MM.1S (cell line): ENCODE data around the gene TEX9.

Experiments used
- DNase-seq: peaks from one replicate; pipeline ENCODE4 v3.0.0-alpha.2; 2015
- H2AFZ ChIP-seq: fragments of 300-600 bp; sonication (generic); 2 replicates; pipeline ENCODE4 v1.6.0; 2016; ENCODE audit warnings: antibody characterized with exemption, low read length
- H3F3A ChIP-seq: fragments of 300-600 bp; sonication (generic); 2 replicates; pipeline ENCODE4 v1.6.1; 2016; ENCODE audit warnings: mild to moderate bottlenecking, antibody characterized with exemption, low read length, moderate library complexity, mixed read lengths; ENCODE audit not compliant: insufficient read depth
- H3K27ac ChIP-seq: fragments of 300-600 bp; sonication (generic); 2 replicates; pipeline ENCODE4 v1.5.1; 2016; ENCODE audit warnings: mild to moderate bottlenecking, low read length
- H3K27me3 ChIP-seq: fragments of 300-600 bp; sonication (generic); replicated peaks from 2 replicates; pipeline ENCODE4 v1.6.0; 2016; ENCODE audit warnings: low read length; ENCODE audit not compliant: insufficient read depth
- H3K36me3 ChIP-seq: fragments of 300-600 bp; sonication (generic); replicated peaks from 2 replicates; pipeline ENCODE4 v1.6.1; 2016; ENCODE audit warnings: mild to moderate bottlenecking, low read length, mixed read lengths; ENCODE audit not compliant: insufficient read depth
- H3K4me1 ChIP-seq: fragments of 300-600 bp; sonication (generic); 2 replicates; pipeline ENCODE4 v1.6.1; 2016; ENCODE audit warnings: low read length, mixed read lengths
- H3K4me2 ChIP-seq: fragments of 300-600 bp; sonication (generic); 2 replicates; pipeline ENCODE4 v1.6.0; 2016; ENCODE audit warnings: low read depth, low read length
- H3K4me3 ChIP-seq: fragments of 300-600 bp; sonication (generic); 2 replicates; pipeline ENCODE4 v1.5.1; 2016; ENCODE audit warnings: low read length, mixed read lengths
- H3K79me2 ChIP-seq: fragments of 300-600 bp; sonication (generic); 2 replicates; pipeline ENCODE4 v1.6.1; 2016; ENCODE audit warnings: mixed run types, low read length, mixed read lengths
- H3K9ac ChIP-seq: fragments of 300-600 bp; sonication (generic); 2 replicates; pipeline ENCODE4 v1.6.1; 2016; ENCODE audit warnings: low read length, mixed read lengths
- H3K9me2 ChIP-seq: fragments of 300-600 bp; sonication (generic); replicated peaks from 2 replicates; pipeline ENCODE4 v1.6.1; 2016; ENCODE audit warnings: mild to moderate bottlenecking, low read length, mixed read lengths; ENCODE audit not compliant: insufficient read depth
- H3K9me3 ChIP-seq: fragments of 300-600 bp; sonication (generic); replicated peaks from 2 replicates; pipeline ENCODE4 v1.6.1; 2016; ENCODE audit warnings: mild to moderate bottlenecking, low read length, mixed read lengths; ENCODE audit not compliant: insufficient read depth
- H4K20me1 ChIP-seq: fragments of 300-600 bp; sonication (generic); 2 replicates; pipeline ENCODE4 v1.6.1; 2016; ENCODE audit warnings: mild to moderate bottlenecking, low read length, moderate library complexity, mixed read lengths; ENCODE audit not compliant: insufficient read depth
- CTCF ChIP-seq: fragments of 300-600 bp; sonication (generic); IDR thresholded peaks from 2 replicates; pipeline ENCODE4 v1.5.1; 2016; ENCODE audit warnings: antibody characterized with exemption, low read length, mixed read lengths
- EZH2 ChIP-seq: fragments of 300-600 bp; sonication (generic); optimal IDR thresholded peaks from 2 replicates; pipeline ENCODE3; 2017; ENCODE audit warnings: low read depth, mild to moderate bottlenecking, antibody characterized with exemption, low read length, mixed read lengths
- EZH2phosphoT487 ChIP-seq: fragments of 300-600 bp; sonication (generic); IDR thresholded peaks from 2 replicates; pipeline ENCODE4 v1.6.1; 2018; ENCODE audit warnings: antibody characterized with exemption, low read length

TEX9 gene

GRCh38 chr15:56346414-56346813 is 18.8 kb upstream of the TEX9 start:
- H3K4me2 ChIP-seq: no peak overlapping the region
- no peak overlapping the region for H3K9ac ChIP-seq
- no peak for DNase-seq
- H3K27ac ChIP-seq: no peak overlapping the region
- H3K79me2 ChIP-seq: no peaks in the 10 kb centered on the region
- no peaks in the 10 kb centered on the region for H3K9me3 ChIP-seq
- no peaks in the 10 kb centered on the region for H3K4me1 ChIP-seq
- no peak overlapping the region for H2AFZ ChIP-seq
- no peak overlapping the region for H3K4me3 ChIP-seq
- no peaks in the 10 kb centered on the region for H3K36me3 ChIP-seq
- no peak for TF ChIP-seq CTCF
- H3F3A ChIP-seq: no peaks in the 10 kb centered on the region
- no peaks in the 10 kb centered on the region for H3K27me3 ChIP-seq
- no peaks in the 10 kb centered on the region for H3K9me2 ChIP-seq
- H4K20me1 ChIP-seq: no peaks in the 10 kb centered on the region

GRCh38 chr15:56349554-56349953 is 15.7 kb upstream of the TEX9 start:
- Histone ChIP-seq H3K4me3 (no peak overlapping the region), H3F3A (no peaks in the 10 kb centered on the region), H3K9me3 (no peaks in the 10 kb centered on the region), H3K27ac (no peak overlapping the region), H4K20me1 (no peaks in the 10 kb centered on the region), H3K27me3 (no peaks in the 10 kb centered on the region), H3K36me3 (no peaks in the 10 kb centered on the region), H3K79me2 (no peaks in the 10 kb centered on the region), H3K4me1 (0 out of 2 replicates have a peak, but pooled peaks cover 7% of the 10 kb centered on the region), H3K9ac (no peak overlapping the region), H2AFZ (no peak overlapping the region), H3K4me2 (no peak overlapping the region), H3K9me2 (no peaks in the 10 kb centered on the region)
- DNase-seq: no peak
- TF ChIP-seq EZH2phosphoT487 (no peak), CTCF (no peak), EZH2 (no peak)

GRCh38 chr15:56351353-56351752 is 13.9 kb upstream of the TEX9 start:
- no peaks in the 10 kb centered on the region for H3F3A ChIP-seq
- H3K4me2 ChIP-seq: no peak overlapping the region
- no peak overlapping the region for H3K9ac ChIP-seq
- no peak for TF ChIP-seq EZH2phosphoT487
- no peak for TF ChIP-seq EZH2
- no peak for TF ChIP-seq CTCF
- H3K4me1 ChIP-seq: peaks cover 12% of the 10 kb centered on the region
- H3K79me2 ChIP-seq: no peaks in the 10 kb centered on the region
- no peak for DNase-seq
- H3K36me3 ChIP-seq: no peaks in the 10 kb centered on the region
- no peak overlapping the region for H2AFZ ChIP-seq
- H4K20me1 ChIP-seq: no peaks in the 10 kb centered on the region
- no peak overlapping the region for H3K4me3 ChIP-seq
- H3K9me2 ChIP-seq: no peaks in the 10 kb centered on the region
- H3K9me3 ChIP-seq: no peaks in the 10 kb centered on the region
- no peak overlapping the region for H3K27ac ChIP-seq
- no peaks in the 10 kb centered on the region for H3K27me3 ChIP-seq
